ENCODE results near the gene FAT2.

FAT2 gene

DNA sequence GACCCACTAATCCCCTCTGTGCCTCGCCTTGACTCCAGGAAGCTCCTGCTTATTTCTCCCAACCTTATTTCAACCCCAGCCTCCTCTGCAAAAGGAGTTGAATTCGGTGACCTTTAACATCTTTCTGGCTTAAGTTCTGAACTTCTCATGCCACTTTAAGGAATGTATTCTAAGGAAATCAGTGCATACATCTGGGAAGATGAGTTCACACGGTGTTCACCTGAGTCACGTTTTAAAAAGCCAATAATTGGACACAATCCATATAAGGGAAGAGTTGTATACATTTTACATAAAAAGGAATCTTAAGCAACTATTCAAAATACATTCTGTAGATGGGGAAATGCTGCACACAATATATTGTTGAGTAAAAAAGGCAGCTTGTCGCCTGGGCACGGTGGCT lies 33.2 kb downstream of the FAT2 start:
- no peak for TF ChIP-seq CTCF (IDR thresholded peaks at IDR 0.05; ENCODE audit: low read depth, low read length, missing control alignments)
- H3K4me3 ChIP-seq (ENCODE audit: low read depth, low read length), result no peak overlapping the region
- no peak for DNase-seq (ENCODE audit: low read depth)
- in situ Hi-C loops (cut with HindIII; ENCODE audit: low sequenced_read_pairs), result no loop called here

DNA sequence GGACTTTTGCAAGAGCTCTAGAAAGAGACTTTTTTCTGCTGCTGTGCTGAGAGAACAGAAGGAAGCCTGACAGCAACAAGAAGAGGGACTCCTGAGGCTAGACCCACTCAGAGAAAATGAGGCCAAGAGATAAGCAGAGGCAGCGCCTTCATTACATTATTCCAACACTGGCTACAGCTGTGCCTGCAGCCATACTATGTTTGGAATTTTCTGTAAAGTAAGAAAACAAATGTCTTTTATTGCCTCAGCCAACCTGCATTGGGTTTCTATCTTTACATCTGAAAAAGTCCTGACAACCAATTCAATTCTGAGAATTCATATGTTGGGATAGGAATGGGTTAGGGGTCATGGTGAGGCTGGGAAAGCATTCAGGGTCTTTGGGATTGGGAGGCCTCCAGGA lies 33.7 kb downstream of the FAT2 start:
- H3K4me3 ChIP-seq (ENCODE audit: low read depth, low read length), result no peak overlapping the region
- no peak for DNase-seq (ENCODE audit: low read depth)
- in situ Hi-C loops (cut with HindIII; ENCODE audit: low sequenced_read_pairs), result no loop called here
- TF ChIP-seq CTCF (IDR thresholded peaks at IDR 0.05; ENCODE audit: low read depth, low read length, missing control alignments), result no peak

- in situ Hi-C loops (cut with HindIII; ENCODE audit: low sequenced_read_pairs), result no loop called here
- H3K4me3 ChIP-seq (ENCODE audit: low read depth, low read length), result no peak overlapping the region
- TF ChIP-seq CTCF (IDR thresholded peaks at IDR 0.05; ENCODE audit: low read depth, low read length, missing control alignments), result no peak
- no peak for DNase-seq (ENCODE audit: low read depth)
These were observed 34.3 kb downstream of the FAT2 start for GRCh38 chr5:151556806-151557205.

DNA sequence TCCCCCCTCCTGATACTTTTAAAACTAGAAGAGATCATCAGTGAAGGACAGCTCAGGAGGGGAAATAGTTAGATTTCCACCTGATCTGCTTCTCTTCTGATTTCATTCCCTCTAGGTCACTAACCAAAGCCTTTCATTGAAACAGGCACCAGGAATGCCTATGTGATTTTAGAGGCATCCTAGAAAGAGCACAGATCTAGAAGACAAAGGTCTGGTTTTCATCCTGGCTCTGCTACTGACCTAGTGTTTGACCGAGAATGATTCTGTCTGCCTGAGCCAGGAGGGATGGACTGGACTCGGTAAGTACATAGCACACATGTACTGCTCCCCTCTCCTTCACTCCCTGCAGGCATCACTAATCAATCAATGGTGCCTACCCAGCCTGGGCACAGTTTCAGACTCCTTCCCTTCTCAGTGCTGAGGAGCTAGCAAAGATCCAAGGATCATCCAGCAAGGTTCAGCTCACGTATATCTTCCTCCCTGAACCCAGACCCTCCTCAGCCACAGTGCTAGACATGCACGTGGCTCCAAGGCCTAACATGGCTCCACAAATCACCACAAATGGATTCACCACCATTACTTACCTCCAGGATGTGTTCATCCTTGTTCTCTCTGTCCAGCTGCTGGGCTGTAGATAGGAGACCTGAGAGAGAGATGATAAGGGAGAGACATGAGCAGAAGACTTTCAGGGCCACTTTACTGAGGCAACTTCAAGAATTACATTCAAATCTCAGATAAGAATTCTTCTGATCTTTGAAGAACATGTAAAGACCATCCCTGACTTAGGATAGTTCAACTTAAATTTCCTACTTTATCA lies 35.2 kb downstream of the FAT2 start:
- no peak for DNase-seq (ENCODE audit: low read depth)
- TF ChIP-seq CTCF (IDR thresholded peaks at IDR 0.05; ENCODE audit: low read depth, low read length, missing control alignments), result no peak
- in situ Hi-C loops (cut with HindIII; ENCODE audit: low sequenced_read_pairs), result no loop called here

GRCh38 chr5:151553695-151554094 lies 37.4 kb downstream of the FAT2 start:
- in situ Hi-C loops (cut with HindIII; ENCODE audit: low sequenced_read_pairs), result no loop called here
- no peak for TF ChIP-seq CTCF (IDR thresholded peaks at IDR 0.05; ENCODE audit: low read depth, low read length, missing control alignments)
- H3K4me3 ChIP-seq (ENCODE audit: low read depth, low read length), result no peak overlapping the region
- DNase-seq (ENCODE audit: low read depth), result no peak

More for the DNA sequence above, 35.2 kb downstream of the FAT2 start:
- no peak overlapping the region for H3K4me3 ChIP-seq (ENCODE audit: low read depth, low read length)

GRCh38 chr5:151553130-151553670 lies 37.9 kb downstream of the FAT2 start:
- DNase-seq (ENCODE audit: low read depth), result no peak
- no peak for TF ChIP-seq CTCF (IDR thresholded peaks at IDR 0.05; ENCODE audit: low read depth, low read length, missing control alignments)
- H3K4me3 ChIP-seq (ENCODE audit: low read depth, low read length), result no peak overlapping the region
- in situ Hi-C loops (cut with HindIII; ENCODE audit: low sequenced_read_pairs), result no loop called here
